ENCODE results near the gene RIOK1.
"Not testable (repeated sequence)": the region's sequence is repeated elsewhere in the genome, so short reads cannot be mapped to it uniquely, and the experiment has no call there.

Gene RIOK1

GRCh38 chr6:7389451-7390225, at the start of gene RIOK1, which contains the start of gene CAGE1:
Gene RIOK1 (plus strand): TSS chr6:7389808. CDS start chr6:7390003, 195 bp downstream.
Gene CAGE1 (minus strand): TSS chr6:7389742. CDS start chr6:7387173, 2,569 bp downstream.
- peak; percentile 90 to 92 for DNase-seq (ENCODE audit: low read depth in 2 of 2)

- no peak for DNase-seq (ENCODE audit: low read depth in 2 of 2)
Measured at GRCh38 chr6:7341271-7341670, 48.3 kb upstream of the RIOK1 start.

- no peak for DNase-seq (ENCODE audit: low read depth in 2 of 2)
Measured at GRCh38 chr6:7341989-7342742, 47.4 kb upstream of the RIOK1 start.

GRCh38 chr6:7343546-7344475, 45.8 kb upstream of the RIOK1 start:
- no peak for DNase-seq (ENCODE audit: low read depth in 2 of 2)

GRCh38 chr6:7344773-7345450, 44.7 kb upstream of the RIOK1 start:
- DNase-seq (ENCODE audit: low read depth in 2 of 2) = not testable (repeated sequence)

- DNase-seq (ENCODE audit: low read depth in 2 of 2) = not testable (repeated sequence)
Measured at GRCh38 chr6:7347551-7347997, 42.0 kb upstream of the RIOK1 start.

- DNase-seq (ENCODE audit: low read depth in 2 of 2) = not testable (repeated sequence)
Measured at GRCh38 chr6:7350591-7350990, 39.0 kb upstream of the RIOK1 start.

GRCh38 chr6:7351916-7352315, 37.7 kb upstream of the RIOK1 start:
- DNase-seq (ENCODE audit: low read depth in 2 of 2) = not testable (repeated sequence)

GRCh38 chr6:7367408-7367807, 22.2 kb upstream of the RIOK1 start:
- no peak for DNase-seq (ENCODE audit: low read depth in 2 of 2)

- no peak for DNase-seq (ENCODE audit: low read depth in 2 of 2)
Measured at GRCh38 chr6:7373739-7374138, 15.9 kb upstream of the RIOK1 start.

GRCh38 chr6:7377961-7378360, 11.6 kb upstream of the RIOK1 start:
- no peak for DNase-seq (ENCODE audit: low read depth in 2 of 2)

GRCh38 chr6:7378740-7379139, 10.9 kb upstream of the RIOK1 start:
- no peak for DNase-seq (ENCODE audit: low read depth in 2 of 2)

- DNase-seq (ENCODE audit: low read depth in 2 of 2) = no peak
Measured at GRCh38 chr6:7381092-7381491, 8.5 kb upstream of the RIOK1 start.

GRCh38 chr6:7389162-7389450, 502 bp upstream of the RIOK1 start:
- DNase-seq (ENCODE audit: low read depth in 2 of 2) = no peak

- no peak for DNase-seq (ENCODE audit: low read depth in 2 of 2)
Measured at GRCh38 chr6:7390226-7390878, 744 bp downstream of the RIOK1 start.

GRCh38 chr6:7391151-7391550, 1.5 kb downstream of the RIOK1 start:
- DNase-seq (ENCODE audit: low read depth in 2 of 2) = no peak

GRCh38 chr6:7392402-7392801, 2.8 kb downstream of the RIOK1 start:
- no peak for DNase-seq (ENCODE audit: low read depth in 2 of 2)

GRCh38 chr6:7401075-7401474, 11.5 kb downstream of the RIOK1 start:
- no peak for DNase-seq (ENCODE audit: low read depth in 2 of 2)

GRCh38 chr6:7402716-7403115, 13.1 kb downstream of the RIOK1 start:
- no peak for DNase-seq (ENCODE audit: low read depth in 2 of 2)

GRCh38 chr6:7404546-7404945, 14.9 kb downstream of the RIOK1 start:
- DNase-seq (ENCODE audit: low read depth in 2 of 2) = no peak

- DNase-seq (ENCODE audit: low read depth in 2 of 2) = no peak
Measured at GRCh38 chr6:7406743-7407142, 17.1 kb downstream of the RIOK1 start.

All from stimulated activated CD8-positive, alpha-beta memory T cell treated with anti-CD3 and anti-CD28 coated beads, Interleukin-15, amount 100 ng/mL, for 4 hours (primary cell).